ENCODE results near the gene UPP1. TPM values are rescaled to one million over a fixed set of nuclear protein-coding genes. Genes with fewer than 3 reads are reported as not detected.
"Not testable (repeated sequence)": the region's sequence is repeated elsewhere in the genome, so short reads cannot be mapped to it uniquely, and the experiment has no call there.

Gene UPP1
- 11.7 and 21.1 TPM in 2 replicates for total RNA-seq (2014; rRNA removed; shearing (Covaris generic))

GRCh38 chr7:48089046-48090003 lies at the start of gene UPP1:
TSS of gene UPP1 (plus strand) at chr7:48089265. CDS start at chr7:48094784, 5,519 bp downstream.
- peak; percentile 29 for DNase-seq (ENCODE audit: low read depth)

- peak; percentile 71 for DNase-seq (ENCODE audit: low read depth)
These were observed 48.0 kb upstream of the UPP1 start for GRCh38 chr7:48040944-48041652.

- DNase-seq (ENCODE audit: low read depth) = peak; percentile 81
These were observed 47.5 kb upstream of the UPP1 start for GRCh38 chr7:48041653-48041970.

GRCh38 chr7:48042216-48042615 lies 46.8 kb upstream of the UPP1 start:
- peak; percentile 56 for DNase-seq (ENCODE audit: low read depth)

- DNase-seq (ENCODE audit: low read depth) = no peak
These were observed 46.4 kb upstream of the UPP1 start for GRCh38 chr7:48042636-48043035.

- no peak for DNase-seq (ENCODE audit: low read depth)
These were observed 43.8 kb upstream of the UPP1 start for GRCh38 chr7:48045195-48045765.

GRCh38 chr7:48046458-48046857 lies 42.6 kb upstream of the UPP1 start:
- DNase-seq (ENCODE audit: low read depth) = no peak

GRCh38 chr7:48048113-48048512 lies 41.0 kb upstream of the UPP1 start:
- no peak for DNase-seq (ENCODE audit: low read depth)

GRCh38 chr7:48049850-48050249 lies 39.2 kb upstream of the UPP1 start:
- DNase-seq (ENCODE audit: low read depth) = no peak

- peak; percentile 89 for DNase-seq (ENCODE audit: low read depth)
These were observed 36.3 kb upstream of the UPP1 start for GRCh38 chr7:48052748-48053147.

GRCh38 chr7:48053736-48054135 lies 35.3 kb upstream of the UPP1 start:
- DNase-seq (ENCODE audit: low read depth) = no peak

- no peak for DNase-seq (ENCODE audit: low read depth)
These were observed 30.1 kb upstream of the UPP1 start for GRCh38 chr7:48058990-48059389.

GRCh38 chr7:48059706-48060105 lies 29.4 kb upstream of the UPP1 start:
- DNase-seq (ENCODE audit: low read depth) = no peak

- no peak for DNase-seq (ENCODE audit: low read depth)
These were observed 25.1 kb upstream of the UPP1 start for GRCh38 chr7:48063985-48064384.

- peak; percentile 51 for DNase-seq (ENCODE audit: low read depth)
These were observed 21.6 kb upstream of the UPP1 start for GRCh38 chr7:48067475-48067874.

- DNase-seq (ENCODE audit: low read depth) = peak; percentile 82
These were observed 14.8 kb upstream of the UPP1 start for GRCh38 chr7:48074204-48074654.

- DNase-seq (ENCODE audit: low read depth) = no peak
These were observed 11.6 kb upstream of the UPP1 start for GRCh38 chr7:48077423-48077822.

- no peak for DNase-seq (ENCODE audit: low read depth)
These were observed 10.6 kb upstream of the UPP1 start for GRCh38 chr7:48078470-48078869.

- DNase-seq (ENCODE audit: low read depth) = not testable (repeated sequence)
These were observed 6.7 kb upstream of the UPP1 start for GRCh38 chr7:48082378-48082777.

GRCh38 chr7:48083114-48083830 lies 5.8 kb upstream of the UPP1 start:
- peak; percentile 95 for DNase-seq (ENCODE audit: low read depth)

- DNase-seq (ENCODE audit: low read depth) = peak; percentile 99
These were observed 4.2 kb upstream of the UPP1 start for GRCh38 chr7:48084727-48085432.
